ENCODE results near the gene STK32B.

The STK32B gene

GRCh38 chr4:5276475-5277075 is 225.3 kb downstream of the STK32B start:
- Histone ChIP-seq H3K27ac (ENCODE audit: extremely low read depth, low read depth, low read length) (no peak overlapping the region), H3K9me3 (ENCODE audit: control insufficient read depth, insufficient read depth, low read depth, low read length) (no peaks in the 10 kb centered on the region), H3K4me1 (ENCODE audit: control insufficient read depth, insufficient read depth, low read length) (no peaks in the 10 kb centered on the region), H3K36me3 (ENCODE audit: control insufficient read depth in 2 of 2, insufficient read depth in 1 of 2, low read length in 2 of 2) (no peaks in the 10 kb centered on the region), H3K4me3 (ENCODE audit: low read depth, low read length) (no peak overlapping the region)
- ChIA-PET POLR2A (no interaction called here), CTCF (no interaction called here)
- TF ChIP-seq INSM2 (tag by site-specific recombination; IDR thresholded peaks at IDR 0.05) (no peak), SP3 (tag by site-specific recombination; IDR thresholded peaks at IDR 0.05) (no peak), ZSCAN23 (tag by site-specific recombination; IDR thresholded peaks at IDR 0.05) (no peak)

- H3K27ac ChIP-seq (ENCODE audit: extremely low read depth, low read depth, low read length) = no peak overlapping the region
- H3K4me1 ChIP-seq (ENCODE audit: control insufficient read depth, insufficient read depth, low read length) = no peaks in the 10 kb centered on the region
- no peaks in the 10 kb centered on the region for H3K9me3 ChIP-seq (ENCODE audit: control insufficient read depth, insufficient read depth, low read depth, low read length)
- ChIA-PET POLR2A (no interaction called here), CTCF (no interaction called here)
- H3K4me3 ChIP-seq (ENCODE audit: low read depth, low read length) = no peak overlapping the region
- H3K36me3 ChIP-seq (ENCODE audit: control insufficient read depth in 2 of 2, insufficient read depth in 1 of 2, low read length in 2 of 2) = no peaks in the 10 kb centered on the region
- no peak for TF ChIP-seq PRDM4 (tag by site-specific recombination; IDR thresholded peaks at IDR 0.05)
- TF ChIP-seq ZBTB21 (tag by site-specific recombination; IDR thresholded peaks at IDR 0.05) = no peak
- no peak for TF ChIP-seq KLF7 (tag by site-specific recombination; IDR thresholded peaks at IDR 0.05; ENCODE audit: borderline replicate concordance)
- TF ChIP-seq PRDM1 (tag by site-specific recombination; IDR thresholded peaks at IDR 0.05) = no peak
- no peak for TF ChIP-seq ZNF600 (tag by site-specific recombination; IDR thresholded peaks at IDR 0.05)
- no peak for TF ChIP-seq ZFHX2 (tag by site-specific recombination; conservative IDR thresholded peaks at IDR 0.05)
- no peak for TF ChIP-seq REPIN1 (tag by site-specific recombination; IDR thresholded peaks at IDR 0.05; ENCODE audit: low read depth)
- TF ChIP-seq ZNF19 (tag by site-specific recombination; IDR thresholded peaks at IDR 0.05; ENCODE audit: low read depth) = no peak
- TF ChIP-seq ZNF658 (tag by site-specific recombination; IDR thresholded peaks at IDR 0.05) = no peak
- no peak for TF ChIP-seq TCF7L2 (IDR thresholded peaks at IDR 0.05; ENCODE audit: borderline replicate concordance, low read depth, low read length)
- TF ChIP-seq ZNF341 (tag by site-specific recombination; IDR thresholded peaks at IDR 0.05; ENCODE audit: low read depth) = no peak
- no peak for TF ChIP-seq ZNF112 (tag by site-specific recombination; IDR thresholded peaks at IDR 0.05)
- TF ChIP-seq ZNF211 (tag by site-specific recombination; IDR thresholded peaks at IDR 0.05; ENCODE audit: low read depth) = no peak
- no peak for TF ChIP-seq SCRT2 (tag by site-specific recombination; IDR thresholded peaks at IDR 0.05)
- TF ChIP-seq ZBTB8A (tag by site-specific recombination; IDR thresholded peaks at IDR 0.05) = no peak
- no peak for TF ChIP-seq PBX3 (CRISPR knock-in tag; IDR thresholded peaks at IDR 0.05)
- TF ChIP-seq ZNF624 (tag by site-specific recombination; IDR thresholded peaks at IDR 0.05) = no peak
- no peak for TF ChIP-seq SP3 (tag by site-specific recombination; IDR thresholded peaks at IDR 0.05)
- no peak for TF ChIP-seq SETDB1 (IDR thresholded peaks at IDR 0.05; ENCODE audit: insufficient read length, low read length)
- TF ChIP-seq KLF8 (tag by site-specific recombination; IDR thresholded peaks at IDR 0.05) = no peak
Observed at GRCh38 chr4:5277079-5277478, 225.8 kb downstream of the STK32B start.

All from HEK293 (cell line).